ENCODE data around the gene ROR2.
"Not testable (repeated sequence)": the region's sequence is repeated elsewhere in the genome, so short reads cannot be mapped to it uniquely, and the experiment has no call there.

Gene ROR2

GRCh38 chr9:91949946-91950664, at the start of gene ROR2:
TSS of gene ROR2 (minus strand) at chr9:91950228.
- peak; percentile 74 for DNase-seq

DNA sequence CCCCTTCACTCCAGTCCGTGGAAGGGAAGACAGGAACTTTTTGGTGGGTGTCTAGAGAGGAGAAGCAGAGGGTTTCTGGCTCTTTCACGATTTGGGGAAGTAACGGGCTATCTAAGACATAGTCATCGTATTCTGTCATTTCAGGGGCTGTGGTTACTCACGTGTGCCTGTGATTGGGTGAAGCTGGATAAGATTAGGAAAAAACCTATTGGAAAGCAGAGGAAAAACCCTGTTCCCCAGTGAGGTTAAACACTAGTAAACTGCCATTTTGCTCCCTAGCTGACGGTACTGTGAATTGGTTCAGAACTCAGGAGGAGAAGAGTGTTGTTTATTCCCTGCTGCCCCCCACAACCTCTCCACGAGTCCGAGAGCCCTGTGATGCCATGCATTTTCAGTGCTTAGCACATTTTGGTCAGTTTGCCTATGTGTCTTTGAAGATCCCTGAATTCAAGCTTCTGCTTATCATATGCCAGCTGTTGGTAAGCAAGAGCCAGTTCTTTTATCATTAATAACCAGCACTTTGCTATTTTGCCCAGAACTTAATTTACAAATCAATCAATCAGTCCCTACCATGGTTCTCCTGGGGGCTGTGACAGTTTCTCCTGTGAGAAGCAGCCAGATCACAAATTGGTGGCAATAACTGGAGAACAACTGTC, 45.1 kb upstream of the ROR2 start:
- DNase-seq: no peak

DNA sequence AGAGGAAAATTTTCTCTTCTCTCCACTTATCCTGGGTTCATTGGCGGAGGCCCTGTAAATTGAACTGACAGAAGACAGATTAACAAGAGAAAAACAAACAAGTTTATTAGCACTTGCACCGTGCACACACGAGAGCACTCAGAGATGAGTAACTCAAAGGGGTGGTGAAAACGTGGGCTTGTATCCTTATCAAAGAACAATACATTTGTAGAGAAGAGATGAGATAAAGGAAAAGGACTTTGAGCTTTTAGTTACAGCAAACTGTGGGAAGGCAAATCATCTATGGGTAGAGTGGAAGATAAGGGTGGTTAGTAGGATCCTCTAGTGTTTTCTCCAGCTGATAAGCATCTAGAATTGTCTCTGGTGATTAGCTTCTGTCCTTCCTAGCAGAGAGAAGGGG, 44.4 kb upstream of the ROR2 start:
- peak; percentile 2 for DNase-seq

GRCh38 chr9:91992461-91993041, 42.5 kb upstream of the ROR2 start:
- DNase-seq: no peak

DNA sequence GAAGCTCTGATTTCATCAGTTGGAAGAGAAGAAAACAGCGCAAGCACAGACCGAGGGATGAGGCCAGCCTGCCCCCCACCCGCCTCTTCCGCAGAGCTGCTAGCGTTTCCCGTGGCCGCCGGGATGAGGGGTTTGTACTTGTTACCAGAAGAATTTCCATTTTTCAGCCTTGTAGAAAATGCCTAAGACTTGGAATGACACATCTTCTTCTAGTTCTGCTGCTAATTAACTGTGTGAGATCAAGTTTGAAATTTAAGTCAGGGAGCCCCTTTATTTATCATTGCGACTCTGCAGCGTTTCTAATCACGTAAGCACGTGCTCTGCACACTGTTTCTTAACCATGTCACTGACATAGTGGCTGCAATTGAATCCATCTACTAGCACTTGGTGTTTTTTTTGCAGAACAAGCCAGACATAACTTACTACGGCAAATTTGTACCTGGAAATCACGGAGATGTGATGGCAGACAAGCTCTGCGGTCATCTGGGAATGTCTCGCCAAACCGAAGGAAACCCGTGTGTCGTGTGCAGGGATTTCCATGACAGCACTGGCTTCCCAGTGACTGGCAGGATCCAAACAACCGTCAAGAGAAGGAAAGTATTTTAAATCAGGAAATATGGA, 41.8 kb upstream of the ROR2 start:
- no peak for DNase-seq

DNA sequence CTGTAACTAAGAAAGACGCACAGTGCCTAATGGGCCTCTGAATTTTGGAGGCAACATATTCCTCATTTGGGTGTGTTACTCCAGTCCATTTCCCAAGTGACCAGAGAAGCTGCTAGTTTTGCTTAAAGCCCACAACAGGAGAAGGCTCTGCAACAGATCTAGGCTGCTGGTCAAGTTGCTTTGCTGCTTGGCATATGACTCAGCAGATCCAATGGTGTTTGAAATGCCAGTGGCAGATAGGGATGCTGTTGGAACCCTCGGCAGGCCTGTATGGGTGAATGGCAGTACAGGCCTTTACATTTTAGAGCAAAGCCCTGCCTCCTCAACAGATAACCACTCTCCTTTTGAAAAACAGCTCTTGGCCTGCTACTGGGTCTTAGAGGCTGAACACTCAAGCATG, 36.2 kb upstream of the ROR2 start:
- DNase-seq: no peak

- DNase-seq: no peak
These were observed 35.7 kb upstream of the ROR2 start for GRCh38 chr9:91985692-91986091.

GRCh38 chr9:91978740-91979414, 28.8 kb upstream of the ROR2 start:
- DNase-seq: no peak

DNA sequence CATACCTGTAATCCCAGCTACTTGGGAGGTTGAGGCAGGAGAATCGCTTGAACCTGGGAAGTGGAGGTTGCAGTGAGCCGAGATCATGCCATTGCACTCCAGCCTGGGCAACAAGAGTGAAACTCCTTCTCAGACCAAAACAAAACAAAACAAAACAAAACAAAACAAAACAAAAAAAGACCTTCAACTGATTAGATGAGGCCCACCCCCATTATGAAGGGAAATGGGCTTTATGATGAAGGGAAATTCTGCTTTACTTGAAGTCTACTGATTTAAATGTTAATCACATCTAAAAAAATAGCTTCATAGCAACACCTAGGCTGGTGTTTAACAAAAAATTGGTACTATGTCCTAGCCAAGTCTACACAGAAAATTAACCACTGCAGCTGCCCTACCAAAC, 25.2 kb upstream of the ROR2 start:
- not testable (repeated sequence) for DNase-seq

GRCh38 chr9:91972711-91973110, 22.7 kb upstream of the ROR2 start:
- no peak for DNase-seq

GRCh38 chr9:91972076-91972626, 22.1 kb upstream of the ROR2 start:
- DNase-seq: no peak

DNA sequence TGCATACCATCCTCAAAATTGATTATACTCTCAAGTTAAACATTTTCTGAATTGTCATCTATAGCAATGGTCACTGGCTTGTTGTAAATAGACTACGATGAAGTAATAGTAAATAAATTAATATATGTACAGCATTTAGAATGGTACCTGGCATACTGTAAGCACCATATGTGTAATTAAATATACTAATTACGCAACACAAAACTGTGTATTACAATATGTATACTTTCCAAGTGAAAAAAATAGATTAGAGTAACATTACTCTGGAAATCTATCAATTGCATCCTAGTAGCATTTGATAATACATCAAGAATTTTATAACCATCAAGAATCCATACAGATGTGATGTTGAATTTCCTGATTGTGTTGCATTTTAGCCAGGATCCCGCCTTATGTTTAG, 17.2 kb upstream of the ROR2 start:
- no peak for DNase-seq

DNA sequence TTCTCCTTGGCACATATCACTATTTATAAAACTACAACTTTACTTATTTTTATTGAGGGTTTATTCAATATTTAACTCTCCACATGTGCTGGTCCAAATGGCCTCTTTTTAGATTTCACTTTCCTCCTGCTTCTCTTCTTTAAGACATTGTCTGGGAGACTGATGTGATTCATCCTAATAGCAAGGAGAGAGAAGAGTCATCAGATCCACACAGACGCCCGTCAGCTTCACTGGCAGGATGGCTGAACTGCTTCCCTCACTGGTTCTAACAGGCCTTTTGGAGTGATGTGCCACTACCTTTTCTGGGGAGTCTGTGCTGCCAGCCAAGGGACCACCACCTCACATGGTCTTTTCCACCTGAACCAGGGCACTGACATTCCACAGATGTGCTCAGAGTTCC, 16.5 kb upstream of the ROR2 start:
- DNase-seq: no peak

- peak; percentile 9 for DNase-seq
These were observed 13.7 kb upstream of the ROR2 start for GRCh38 chr9:91963711-91964240.

DNA sequence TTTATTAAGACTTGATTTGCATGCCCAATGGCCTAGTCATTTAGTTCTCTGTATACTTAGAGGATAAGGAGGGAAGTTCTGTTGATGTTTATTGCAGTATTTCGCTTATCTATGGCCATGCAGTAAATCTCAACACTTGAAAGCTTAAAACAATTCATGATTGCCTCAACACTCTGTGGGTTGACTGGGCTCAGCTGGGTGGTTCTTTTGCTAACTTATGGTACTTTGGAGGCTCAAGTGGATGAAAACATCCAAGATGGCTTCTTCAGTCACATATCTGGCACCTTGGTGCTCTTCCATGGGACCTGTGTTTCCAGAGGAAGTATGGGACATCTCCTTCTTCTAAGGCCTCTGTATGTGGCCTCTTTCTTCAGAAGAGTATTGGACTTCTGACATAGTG, 10.3 kb upstream of the ROR2 start:
- DNase-seq: no peak

DNA sequence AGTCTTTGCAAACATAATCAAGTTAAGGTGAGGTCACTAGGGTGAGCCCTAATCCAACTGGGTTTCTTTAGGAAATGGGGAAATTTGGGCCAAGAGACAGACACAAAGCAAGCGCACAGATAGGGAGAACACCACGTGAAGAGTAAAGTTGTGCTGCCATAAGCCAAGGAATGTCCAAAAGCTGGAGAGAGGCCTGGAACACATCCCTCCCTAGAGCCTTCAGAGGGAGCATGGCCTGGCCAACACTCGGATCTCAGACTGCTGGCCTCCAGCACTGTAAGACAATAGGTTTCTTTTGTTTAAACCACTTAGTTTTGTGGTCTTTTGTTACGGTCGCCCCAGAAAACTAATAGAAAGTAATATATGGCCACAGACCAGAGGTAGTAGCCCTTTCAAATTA, 8.1 kb upstream of the ROR2 start:
- DNase-seq: no peak

DNA sequence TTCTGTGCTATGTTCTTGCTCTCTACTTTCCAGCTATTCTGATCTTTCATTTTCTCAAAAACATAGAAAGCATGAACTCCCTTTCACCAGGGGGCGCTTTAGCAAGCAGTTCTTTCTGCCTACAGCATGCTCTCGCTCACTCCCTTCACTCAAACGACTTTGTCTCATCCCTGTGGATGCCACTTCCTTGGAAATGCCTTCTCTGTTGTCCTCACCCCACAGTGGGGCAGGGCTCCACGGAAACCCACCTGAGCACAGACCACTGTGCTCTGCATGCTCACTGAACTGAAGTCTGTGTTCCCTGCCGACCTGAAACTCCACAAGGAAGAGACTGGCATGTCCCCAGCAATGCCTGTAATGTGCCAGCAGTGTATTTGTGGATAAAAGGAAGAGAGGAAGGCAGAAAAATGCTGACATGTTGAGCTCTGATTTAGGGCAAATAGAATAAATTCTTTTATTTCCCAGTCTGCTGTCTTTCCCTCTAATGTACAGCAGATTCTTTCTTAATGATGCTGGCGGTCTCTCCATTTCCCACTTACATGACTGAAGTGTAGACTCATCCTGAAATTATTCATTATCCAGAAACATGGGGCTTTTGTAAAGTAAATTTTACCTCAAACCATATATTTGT, 4.9 kb upstream of the ROR2 start:
- DNase-seq: peak; percentile 17

- peak; percentile 5 for DNase-seq
These were observed 3.7 kb upstream of the ROR2 start for GRCh38 chr9:91953718-91954117.

DNA sequence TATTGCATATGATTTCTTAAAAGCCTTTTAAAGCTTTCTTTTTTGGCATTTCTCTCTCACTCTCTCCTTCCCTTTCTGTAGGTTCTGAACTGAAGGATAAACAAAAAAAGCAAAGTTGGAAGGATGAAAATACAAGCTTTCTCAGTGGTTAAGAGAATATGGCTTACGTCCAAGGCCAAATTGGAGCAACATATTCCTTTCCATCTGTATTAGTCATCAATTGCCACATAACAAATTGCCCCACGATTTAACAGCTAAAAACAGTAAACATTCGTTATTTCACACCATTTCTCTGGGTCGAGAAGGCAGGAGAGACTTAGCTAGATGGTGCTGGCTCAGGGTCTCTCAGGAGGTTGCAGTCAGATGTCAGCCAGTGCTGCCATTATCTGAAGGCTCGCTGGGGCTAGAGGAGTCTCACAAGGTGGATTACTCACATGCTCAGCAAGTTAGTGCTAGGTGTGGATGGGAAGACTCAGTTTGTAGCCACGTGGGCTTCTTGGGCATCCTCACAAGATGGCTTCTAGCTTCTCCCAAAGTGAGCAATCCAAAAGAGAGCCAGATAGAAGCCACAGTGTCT, 2.0 kb upstream of the ROR2 start:
- no peak for DNase-seq

GRCh38 chr9:91949392-91949945, 559 bp downstream of the ROR2 start:
- peak; percentile 31 for DNase-seq

GRCh38 chr9:91948597-91949391, 1.2 kb downstream of the ROR2 start:
- DNase-seq: peak; percentile 58

All from NCI-H345 (cell line).